ENCODE data around the gene CFAP99.

CFAP99 gene

DNA sequence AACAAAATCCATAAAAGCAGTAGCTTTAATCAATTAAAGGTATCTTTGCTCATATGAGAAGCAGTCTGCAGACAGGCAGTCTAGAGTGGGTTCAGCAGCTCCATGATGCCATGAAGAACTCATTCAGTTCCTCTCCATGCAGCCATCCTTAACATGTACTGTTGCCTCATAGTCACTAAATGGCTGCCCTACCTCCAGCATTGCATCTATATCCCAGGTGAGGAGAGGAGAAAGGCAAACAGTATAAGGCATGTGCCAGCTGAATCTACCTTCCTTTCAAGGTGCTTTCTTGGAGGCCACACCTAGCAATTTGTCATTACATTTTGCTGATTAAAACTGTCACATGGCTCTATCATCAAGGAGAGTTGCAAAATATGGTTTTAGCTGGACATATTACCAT is 13.2 kb downstream of the CFAP99 start:
- no peak for DNase-seq

DNA sequence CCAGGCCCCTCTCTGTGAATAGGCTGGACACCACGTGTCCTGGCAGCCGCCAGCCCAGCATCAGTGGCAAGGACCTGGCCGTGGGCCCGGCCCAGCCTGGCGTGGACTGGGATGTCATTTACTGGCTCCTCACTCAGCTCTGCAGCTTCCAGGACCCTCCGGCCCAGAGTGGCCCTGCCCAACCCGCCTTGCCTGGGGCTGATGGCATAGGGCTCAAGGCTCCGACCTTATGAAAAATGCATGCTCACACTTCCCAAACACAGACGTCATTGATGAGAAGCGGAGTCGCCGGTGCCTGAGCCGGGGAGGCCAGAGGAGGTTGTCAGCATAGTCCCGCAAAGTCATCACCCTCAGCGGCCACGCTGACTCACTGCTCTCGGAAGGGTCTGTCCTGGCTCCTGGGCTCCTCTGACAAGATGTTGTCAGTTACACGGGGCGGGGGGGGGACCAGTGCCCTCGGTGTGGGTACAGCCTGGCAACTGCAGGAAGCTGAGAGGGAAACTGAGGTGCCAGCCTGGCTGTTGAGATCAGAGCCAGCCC is 14.3 kb downstream of the CFAP99 start:
- peak; percentile 54 for DNase-seq

DNA sequence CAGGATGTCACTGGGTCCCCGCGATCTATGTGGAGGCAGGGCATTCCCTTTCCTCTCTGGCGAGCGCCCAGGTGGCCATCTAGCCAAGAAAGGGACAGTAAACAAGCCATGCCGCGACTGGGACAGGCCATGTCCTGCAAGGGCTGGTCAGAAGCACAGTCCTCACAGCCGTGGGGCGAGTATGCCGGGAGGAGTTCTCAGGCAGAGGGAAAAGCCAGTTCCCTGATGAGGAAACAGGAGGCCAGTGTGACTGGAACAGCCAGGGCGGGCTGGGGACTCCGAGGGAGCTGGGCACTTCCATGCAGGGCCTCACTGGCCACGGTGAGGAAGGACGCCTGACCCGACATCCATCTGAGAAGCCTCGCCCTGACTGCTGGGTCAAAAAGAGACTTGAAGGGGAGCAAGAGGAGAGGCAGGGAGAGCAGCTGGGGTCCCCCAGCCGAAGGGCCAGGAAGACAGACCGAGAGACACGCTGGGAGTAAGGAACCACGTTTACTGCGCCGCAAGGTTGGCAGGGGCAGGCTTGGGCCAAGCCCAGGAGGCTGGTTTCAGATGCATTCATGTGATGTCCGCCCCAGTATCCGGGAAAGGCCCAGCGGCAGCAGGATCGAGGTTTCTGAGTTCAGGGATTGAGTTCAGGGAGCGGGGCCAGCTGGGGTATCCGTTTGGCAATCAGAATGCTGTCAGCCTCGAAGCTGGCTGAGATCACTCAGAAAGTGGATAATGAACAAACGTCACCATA is 15.0 kb downstream of the CFAP99 start:
- no peak for DNase-seq

DNA sequence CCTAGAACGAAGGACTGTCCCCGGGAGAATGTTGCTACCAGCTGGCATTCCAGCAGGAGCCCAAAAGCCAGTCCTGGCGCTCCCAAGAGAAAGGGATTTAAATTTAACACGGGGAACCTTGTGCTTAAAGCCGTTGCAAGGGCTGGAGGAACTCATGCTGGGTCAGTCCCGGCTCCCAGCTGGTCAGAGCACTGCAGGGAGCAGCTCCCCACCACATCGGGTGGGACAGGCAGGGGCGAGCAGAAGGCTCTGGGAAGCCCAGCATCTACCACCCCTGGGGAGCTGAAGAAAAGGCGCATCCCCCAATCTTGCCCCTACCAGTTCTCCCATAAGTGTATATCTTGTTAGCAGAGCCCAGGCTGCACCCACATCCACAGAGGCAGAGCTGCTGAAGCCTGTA is 15.7 kb downstream of the CFAP99 start:
- no peak for DNase-seq

DNA sequence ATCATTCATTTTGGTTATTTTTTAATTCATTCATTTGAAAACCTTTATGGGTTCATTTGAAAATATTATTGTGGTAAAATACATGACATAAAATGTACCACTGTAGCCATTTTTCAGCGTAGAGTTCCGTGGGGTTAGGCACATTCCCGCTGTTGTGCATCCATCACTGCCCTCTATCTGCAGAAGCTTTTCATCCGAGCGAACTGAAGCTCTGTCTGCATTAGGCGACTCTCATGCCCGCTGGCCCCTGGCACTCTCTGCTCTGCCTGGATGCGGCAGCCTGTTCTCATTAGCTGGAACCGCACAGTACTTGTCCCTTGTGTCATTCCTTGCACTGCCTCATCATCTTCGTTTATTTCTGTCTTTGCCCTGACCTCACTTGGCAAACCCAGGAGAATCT is 17.5 kb downstream of the CFAP99 start:
- DNase-seq: peak; percentile 36

DNA sequence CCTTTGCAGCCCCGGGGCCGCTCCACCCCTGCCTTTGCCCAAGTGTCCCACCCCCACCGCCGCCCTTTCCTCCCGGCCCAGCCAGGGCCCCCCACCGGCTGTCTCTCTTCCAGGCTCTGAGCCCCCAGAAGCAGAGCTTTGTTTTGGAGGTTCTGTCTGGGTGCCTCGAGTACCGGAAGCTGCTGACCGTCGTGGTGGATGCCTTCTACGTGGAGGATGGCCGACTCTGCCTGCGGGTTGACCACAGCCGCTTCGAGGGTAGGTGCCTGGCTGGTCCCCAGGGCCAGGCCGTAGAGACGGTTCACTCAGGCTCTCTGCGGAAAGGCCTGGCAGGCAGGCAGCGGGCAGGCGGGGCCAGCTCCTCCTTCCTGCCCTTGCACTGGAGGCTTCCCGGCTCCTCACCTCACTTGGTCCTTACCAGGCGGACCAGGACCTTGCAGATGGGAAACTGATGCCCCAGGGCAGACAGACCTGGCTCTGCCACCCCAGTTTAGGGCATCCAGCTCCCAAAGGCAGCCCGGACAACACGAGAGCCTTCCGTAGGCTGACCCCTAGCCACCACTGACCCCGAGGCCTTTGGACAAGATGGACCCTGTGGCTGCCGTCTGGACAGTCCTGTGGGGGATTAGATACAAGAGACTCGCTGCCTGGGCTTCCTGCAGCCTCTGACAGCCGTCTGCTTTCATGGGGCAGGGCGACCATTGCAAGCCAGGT is 18.2 kb downstream of the CFAP99 start:
- no peak for DNase-seq

DNA sequence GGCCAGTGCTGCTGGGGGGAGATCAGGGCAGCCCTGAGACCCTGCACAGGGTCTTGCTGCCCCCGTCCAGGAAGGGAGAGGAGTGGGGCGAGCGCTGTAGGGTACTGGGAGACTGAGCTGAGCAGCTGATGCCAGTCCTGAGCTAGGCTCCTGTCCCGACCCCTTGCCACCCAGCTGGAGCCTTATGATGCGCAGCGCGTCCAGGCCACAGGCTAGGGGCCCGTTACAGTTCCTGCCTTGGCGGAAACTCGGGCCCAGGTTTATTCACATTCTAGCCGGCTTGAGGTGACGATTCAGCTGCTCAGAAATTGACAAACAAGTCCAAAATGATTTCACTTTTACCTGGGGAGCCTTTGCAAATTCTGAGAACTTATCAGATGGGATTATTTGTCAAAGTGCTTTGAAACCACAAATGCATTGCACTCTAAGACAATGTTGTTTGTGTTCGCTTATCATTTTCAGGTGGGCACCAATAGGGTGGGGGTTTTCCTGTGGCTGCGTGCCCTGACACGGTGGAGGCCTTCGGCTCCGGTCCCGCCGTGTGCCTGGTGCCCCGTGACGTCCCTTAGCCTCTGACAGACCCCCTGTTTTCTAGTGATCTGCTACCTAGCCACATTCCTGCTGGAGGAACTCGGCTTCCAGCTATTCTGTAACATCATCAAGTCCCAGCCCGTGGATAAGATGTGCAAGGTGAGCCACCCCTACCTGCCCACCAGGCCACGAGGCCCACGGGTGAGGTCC is 18.9 kb downstream of the CFAP99 start:
- DNase-seq: no peak

DNA sequence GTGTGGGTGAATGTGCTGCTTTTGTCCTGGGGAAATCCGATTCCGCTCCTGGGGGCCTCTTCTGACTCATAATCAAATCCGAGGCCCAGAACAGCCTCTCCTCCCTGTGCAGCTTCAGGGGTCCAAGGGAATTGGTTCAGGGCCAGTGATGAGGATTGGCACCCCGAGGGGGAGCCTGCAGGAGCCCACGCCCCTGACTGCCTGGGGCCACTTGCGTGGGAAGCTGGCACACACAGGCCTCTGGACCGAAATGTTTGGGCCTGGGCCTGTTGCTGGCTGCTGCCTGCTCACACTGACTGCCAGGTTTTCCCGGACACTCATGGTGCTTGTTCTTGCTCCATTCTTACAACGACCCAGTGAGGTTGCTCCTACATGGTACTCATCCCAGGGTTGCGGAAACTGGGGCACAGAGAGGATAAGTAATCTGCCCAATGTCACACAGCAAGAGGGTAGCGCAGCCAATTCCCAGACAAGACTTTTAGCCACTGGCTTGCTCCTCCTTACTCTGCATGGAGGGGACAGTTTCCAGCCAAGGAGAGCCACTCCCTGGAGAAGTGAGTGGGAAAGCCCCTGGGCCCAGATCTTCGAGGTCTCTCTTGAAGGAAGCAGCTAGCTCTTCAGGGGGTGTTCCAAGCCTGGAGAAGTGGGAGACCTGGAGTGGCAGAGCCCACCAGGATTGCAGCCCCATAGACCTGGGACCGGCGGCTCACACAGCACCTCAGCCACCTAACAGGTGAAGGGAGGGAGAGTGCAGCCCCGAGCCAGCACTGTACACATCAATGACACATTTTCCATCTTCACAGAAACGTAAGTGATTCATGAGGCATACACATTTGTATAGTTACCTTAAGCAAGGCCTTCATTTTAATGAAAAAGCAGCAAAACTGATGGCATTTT is 20.3 kb downstream of the CFAP99 start:
- no peak for DNase-seq

DNA sequence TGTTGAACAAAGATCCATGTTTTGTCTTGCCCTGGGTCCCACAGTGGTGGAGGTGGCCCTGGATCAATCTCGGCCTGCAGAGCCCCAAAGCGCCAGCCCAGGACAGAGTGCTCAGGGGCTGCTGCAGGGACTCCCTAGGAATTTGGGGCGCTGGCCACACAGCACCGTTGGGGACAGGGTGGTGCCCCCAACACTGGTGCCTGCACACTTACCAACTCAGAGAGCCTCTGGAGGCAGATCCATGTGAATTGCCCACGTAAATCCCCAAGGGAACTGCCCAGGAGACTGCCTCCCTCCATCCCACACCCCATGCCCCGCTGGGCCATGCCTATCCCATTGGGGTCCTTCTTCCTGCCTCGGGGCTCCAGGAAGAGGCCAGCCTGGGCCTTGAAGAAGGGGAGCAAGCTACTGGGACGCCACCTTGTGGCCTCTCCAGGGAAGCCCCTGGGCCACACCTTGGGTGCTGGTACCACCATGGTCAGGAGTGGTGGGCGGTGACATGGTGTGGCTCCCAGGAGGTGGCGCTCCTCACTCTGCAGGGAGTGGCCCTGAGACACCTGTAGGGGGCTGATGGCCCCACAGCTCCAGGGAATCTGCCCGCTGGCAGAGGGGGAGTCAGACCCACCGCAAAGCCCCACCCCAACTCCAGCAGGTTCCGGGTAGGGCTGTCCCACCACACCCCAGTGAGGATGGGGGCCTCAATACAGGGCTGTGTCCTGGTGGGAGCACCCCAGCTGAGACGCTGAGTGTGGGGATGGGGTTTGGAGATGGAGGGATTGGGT is 22.8 kb downstream of the CFAP99 start:
- DNase-seq: peak; percentile 89

DNA sequence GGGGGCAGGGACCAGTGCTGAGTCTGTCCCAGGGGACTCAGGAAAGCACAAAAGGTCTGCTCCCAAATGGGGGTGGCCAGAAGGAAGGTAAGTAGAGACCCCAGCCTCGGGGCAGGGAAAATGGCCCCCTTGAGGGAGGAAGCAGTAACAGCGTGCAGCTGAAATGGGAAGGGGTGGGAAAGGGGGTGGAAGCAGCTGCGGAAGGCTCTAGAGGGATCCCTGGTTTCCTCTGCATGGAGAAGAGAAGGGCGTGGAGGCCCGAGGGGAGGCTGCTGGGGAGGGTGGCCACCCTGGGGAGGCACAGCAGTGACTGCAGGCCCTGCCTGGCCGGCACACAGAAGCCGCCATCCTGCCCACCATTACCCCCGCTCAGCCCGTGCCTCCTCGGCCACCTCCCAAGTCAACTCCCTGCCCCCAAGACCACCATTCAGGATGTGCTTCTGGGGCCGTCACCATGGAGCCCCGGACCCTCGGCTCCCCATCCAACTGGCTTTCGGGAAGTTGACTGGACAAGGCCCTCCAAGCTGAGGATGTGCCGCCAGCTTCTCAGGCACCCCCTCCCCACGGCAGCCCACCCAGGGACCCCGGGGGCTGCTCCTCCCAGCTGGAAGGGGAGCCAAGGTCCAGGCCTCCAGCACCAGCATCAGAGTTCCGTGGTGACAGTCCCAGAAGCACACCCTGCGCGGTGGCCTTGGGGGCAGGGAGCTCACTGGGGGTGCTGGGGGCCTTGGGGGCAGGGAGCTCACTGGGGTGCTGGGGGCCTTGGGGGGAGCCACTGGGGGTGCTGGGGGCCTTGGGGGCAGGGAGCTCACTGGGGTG is 23.6 kb downstream of the CFAP99 start:
- DNase-seq: no peak

DNA sequence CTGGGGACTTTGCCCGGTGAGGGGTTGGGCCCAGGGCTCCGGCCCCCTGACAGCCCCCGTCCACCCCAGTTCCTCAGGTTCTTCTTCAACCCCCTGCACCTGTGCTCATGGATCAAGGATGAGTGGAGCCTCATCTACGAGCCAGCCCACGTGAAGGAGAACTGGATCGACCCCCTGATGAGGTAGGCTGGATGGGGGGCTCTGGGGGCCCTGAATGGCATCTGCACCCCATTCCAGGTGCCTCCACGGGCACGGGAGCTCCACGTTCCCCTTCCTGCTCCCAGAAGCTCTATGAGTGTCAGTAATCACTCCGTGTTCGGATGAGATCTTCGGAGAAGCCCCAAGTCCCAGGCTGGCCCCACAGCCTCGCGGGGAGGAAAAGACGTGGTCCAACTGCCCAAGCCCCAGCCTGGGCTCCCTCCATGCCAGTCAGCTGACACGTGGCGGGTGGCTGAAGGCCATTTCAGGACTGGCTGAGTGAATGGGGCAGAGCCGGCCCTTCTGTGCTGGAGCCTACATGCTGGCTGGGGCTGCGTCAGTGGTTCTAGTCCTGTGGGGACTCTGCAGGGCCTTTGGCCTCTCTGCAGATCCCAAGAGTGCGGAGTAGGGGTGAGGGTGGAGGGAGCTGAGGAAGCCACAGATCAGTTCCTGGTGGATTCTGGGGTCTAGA is 24.4 kb downstream of the CFAP99 start:
- no peak for DNase-seq

DNA sequence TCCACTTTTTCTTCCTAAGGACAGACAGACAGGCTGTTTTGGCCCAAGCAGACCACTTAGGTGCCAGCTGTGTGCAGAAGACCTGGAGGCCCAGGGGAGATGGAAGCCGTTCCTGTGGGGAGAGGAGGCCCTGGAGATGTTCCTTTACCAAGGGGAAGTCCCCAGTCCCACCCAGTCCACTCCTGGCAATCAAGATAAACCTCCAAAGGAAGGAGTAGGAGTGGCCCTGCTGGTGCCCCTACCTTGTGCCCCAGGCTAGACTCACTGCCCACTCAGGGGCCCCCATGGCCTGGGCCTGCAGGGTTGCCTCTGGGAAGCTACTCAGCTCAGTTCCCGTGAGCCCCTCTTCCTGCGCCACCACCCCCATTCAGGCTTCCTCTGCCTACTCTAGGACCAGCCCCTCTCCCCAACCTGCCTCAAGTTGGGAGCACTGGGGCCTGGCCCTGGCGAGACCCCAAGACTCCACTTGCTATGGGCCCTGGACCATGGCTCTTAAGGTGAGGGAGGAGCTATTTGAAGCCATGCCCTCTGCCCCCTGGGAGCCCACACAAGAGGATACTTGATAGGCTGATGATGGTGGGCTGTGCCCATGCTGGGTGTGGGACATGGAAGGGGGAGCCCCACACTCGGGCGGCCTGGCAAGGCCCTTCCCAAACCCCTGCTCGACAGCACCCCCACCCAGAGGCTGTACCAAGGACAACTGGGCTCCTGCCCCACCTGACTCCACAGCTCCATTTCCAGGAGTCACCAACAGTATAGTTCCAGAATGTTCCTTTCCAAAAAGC is 25.4 kb downstream of the CFAP99 start:
- peak; percentile 18 for DNase-seq

DNA sequence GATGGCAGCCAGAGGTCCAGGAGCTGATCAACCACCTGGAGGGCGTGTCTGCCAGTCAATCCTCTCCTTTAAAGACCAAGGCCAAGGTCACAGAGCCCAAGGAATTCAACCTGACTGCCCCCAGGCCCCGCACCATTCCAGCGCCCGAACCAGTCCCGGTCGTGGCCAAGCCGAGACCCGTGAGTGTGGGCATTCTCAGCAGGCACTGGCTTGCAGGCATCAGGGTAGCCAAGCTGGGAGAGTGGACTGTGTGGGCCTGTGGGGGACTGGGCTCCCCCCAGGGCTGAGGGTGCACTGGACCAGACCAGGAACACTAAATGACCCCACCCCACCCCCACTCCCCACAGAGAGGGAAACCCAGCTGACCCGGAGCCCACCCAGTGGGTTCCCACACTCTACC is 26.4 kb downstream of the CFAP99 start:
- DNase-seq: no peak

DNA sequence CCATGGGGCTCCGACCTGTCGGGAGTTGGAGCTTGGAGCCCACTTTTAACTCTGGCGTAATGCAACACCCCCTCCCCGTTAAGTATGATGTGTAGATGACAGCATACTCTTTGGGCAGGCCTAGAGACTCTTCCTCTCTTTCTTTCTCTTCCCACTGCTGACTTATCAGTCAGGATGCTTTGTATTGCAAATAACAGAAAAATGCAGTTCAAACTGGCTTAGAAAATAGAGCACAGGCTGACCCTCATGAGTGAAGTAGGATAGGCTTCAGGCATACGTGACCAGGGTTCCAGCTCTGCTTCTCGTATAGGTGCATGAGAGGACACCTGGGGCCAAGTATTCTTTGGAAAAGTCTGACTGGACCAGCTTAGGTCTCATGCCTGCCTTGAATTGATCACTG is 26.8 kb downstream of the CFAP99 start:
- no peak for DNase-seq

DNA sequence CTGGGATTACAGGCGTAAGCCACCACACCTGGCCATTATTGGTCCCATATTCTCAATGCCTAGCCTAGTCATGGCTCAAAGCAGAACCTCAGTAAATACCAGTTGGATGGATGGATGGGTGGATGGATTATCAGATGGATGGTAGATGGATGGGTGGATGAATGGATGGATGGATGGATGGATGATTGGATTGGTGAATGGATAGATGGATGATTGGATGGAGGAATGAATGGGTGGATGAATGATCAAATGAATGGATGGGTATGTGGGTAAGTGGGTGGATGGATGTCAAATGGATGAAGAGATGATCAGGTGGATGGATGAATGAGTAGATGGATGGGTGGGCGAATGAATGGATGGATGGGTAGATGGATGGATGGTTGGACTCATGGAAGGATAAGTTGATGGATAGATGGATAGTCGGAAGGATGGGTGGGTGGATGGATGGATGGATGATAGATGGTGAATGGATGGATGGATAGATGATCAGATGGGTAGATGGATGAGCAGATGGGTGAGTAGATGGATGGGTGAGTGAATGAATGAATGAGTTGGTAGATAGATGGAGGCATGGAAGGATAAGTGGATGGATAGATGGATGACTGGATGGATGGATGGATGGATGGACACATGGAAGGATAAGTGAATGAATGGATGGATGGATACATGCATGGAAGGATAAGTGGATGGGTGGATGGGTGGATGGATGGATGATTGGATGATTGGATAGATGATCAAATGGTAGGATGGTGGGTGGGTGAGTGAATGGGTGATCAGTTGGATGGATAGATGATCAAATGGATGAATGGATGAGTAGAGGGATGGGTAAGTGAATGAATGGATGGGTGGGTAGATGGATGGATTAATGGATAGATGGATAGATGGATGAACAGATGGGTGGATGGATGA is 28.2 kb downstream of the CFAP99 start:
- no peak for DNase-seq

DNA sequence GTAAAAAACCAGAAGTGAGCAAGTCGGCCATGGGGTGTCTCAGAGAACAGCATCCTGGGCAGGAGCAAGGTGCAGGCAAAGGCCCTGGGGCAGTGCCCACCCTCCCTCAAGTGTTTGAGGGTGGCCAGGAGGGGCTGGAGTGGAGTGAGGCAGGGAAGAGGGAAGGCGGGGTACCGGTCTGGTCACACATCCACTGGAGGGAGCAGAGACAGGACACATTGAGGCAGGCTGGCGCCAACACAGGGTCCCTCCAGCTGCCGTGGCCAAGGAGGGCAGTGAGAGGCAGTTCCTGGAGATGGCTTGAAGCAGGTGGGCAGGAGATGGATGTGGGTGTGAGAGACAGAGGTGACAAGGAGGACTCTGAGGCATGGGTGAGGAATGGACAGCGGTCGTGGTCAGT is 29.8 kb downstream of the CFAP99 start:
- DNase-seq: no peak

DNA sequence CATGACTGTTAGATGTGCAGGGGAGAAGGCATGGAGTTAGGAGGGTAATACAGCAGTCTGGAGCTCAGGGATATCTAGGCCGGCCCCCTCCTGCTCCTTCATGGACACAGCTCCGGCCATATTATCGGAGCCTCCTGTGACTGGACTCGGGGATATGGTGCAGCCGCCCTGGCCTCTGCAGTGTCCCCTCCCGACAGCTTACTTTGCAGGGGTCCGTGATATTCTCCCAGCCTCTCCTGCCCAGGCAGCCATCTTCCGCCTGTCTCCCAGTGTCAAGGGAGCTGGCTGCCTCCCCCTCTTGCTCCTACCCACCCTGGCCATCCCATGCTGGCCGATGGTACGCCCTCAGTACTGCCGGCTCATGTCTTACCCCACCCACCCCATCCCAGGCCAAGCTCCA is 30.3 kb downstream of the CFAP99 start:
- no peak for DNase-seq
